ENCODE measurements around the gene LRP1B. TPM values are rescaled to one million over a fixed set of nuclear protein-coding genes. Genes with fewer than 3 reads are reported as not detected.

LRP1B gene
- total and polyA plus RNA-seq, 2 donors (not counting 1 experiment from before 2014, with no cell fraction given): not detected

DNA sequence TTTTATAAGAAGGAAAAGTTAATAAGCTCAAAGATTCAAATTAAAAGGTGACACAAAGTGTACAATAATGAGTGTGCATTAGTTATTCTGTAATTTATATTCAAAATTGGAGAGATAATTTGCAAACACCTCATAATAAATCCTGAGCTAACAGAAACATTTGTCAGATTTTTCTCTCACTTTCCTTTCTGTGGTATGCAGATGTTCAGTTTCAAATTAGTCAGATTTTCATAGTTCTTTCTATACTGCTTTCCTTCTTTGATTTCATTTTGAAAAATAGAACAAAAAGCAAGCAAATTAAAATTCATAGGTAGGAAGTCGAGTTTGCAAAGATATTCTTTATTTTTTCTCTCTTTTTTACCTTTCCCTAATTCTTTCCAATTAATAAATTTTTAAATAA is 1930.5 kb downstream of the LRP1B start:
- Mint-ChIP-seq H3K4me1 (no peaks in the 10 kb centered on the region), H3K27ac (no peak overlapping the region), H3K27me3 (no peaks in the 10 kb centered on the region), H3K4me3 (no peak overlapping the region), H3K9me3 (ENCODE audit: insufficient read depth) (no peaks in the 10 kb centered on the region)
- intact Hi-C loops (cut with micrococcal nuclease): no loop called here
- H3K9ac ChIP-seq (ENCODE audit: low read length): no peak overlapping the region
- POLR2A ChIA-PET: no interaction called here
- H3K36me3 ChIP-seq (replicated peaks in 1 of 2; ENCODE audit: control extremely low read depth in 1 of 2, control insufficient read depth in 1 of 2, extremely low read depth in 1 of 2, insufficient read depth in 2 of 2, low read length in 1 of 2): no peaks in the 10 kb centered on the region
- no peaks in the 10 kb centered on the region for H3K9me3 ChIP-seq (ENCODE audit: control extremely low read depth in 1 of 3, control insufficient read depth in 2 of 3, insufficient read depth in 1 of 3, low read length in 2 of 3)
- DNase-seq (no peak), ATAC-seq (ENCODE audit: low read depth) (no peak)
- no peak overlapping the region for H3K27ac ChIP-seq (ENCODE audit: low read length in 2 of 2)
- H3K4me3 ChIP-seq (ENCODE audit: control extremely low read depth in 1 of 5, extremely low read depth in 1 of 5, insufficient read depth in 1 of 5, low read depth in 2 of 5, low read length in 4 of 5): no peak overlapping the region
- no peaks in the 10 kb centered on the region for H3K27me3 ChIP-seq (replicated peaks in 1 of 4; ENCODE audit: control extremely low read depth in 1 of 4, control insufficient read depth in 3 of 4, insufficient read depth in 4 of 4, low read length in 3 of 4)
- no peaks in the 10 kb centered on the region for H3K4me1 ChIP-seq (ENCODE audit: control insufficient read depth in 2 of 2, insufficient read depth in 2 of 2, low read length in 2 of 2)
- CTCF ChIA-PET: no interaction called here
- TF ChIP-seq EZH2 (IDR thresholded peaks at IDR 0.05; ENCODE audit: borderline replicate concordance, insufficient read depth, low read depth, low read length, poor library complexity, severe bottlenecking) (no peak), CTCF (IDR thresholded peaks at IDR 0.05) (no peak)
- no peaks in the 10 kb centered on the region for H3K79me2 ChIP-seq (ENCODE audit: control insufficient read depth, insufficient read depth, low read length)
- H2AFZ ChIP-seq (ENCODE audit: insufficient read depth, low read depth, low read length, poor library complexity, severe bottlenecking): no peak overlapping the region
- no peak overlapping the region for H3K4me2 ChIP-seq (replicated peaks; ENCODE audit: low read depth, low read length, poor library complexity, severe bottlenecking)
- H4K20me1 ChIP-seq (ENCODE audit: control insufficient read depth, insufficient read depth, low read length, poor library complexity, severe bottlenecking): no peaks in the 10 kb centered on the region
- no CpG with 5 or more reads among the region's 1 CpG for WGBS (ENCODE audit: insufficient coverage)

GRCh38 chr2:140199312-140199711 is 1931.5 kb downstream of the LRP1B start:
- Mint-ChIP-seq H3K9me3 (ENCODE audit: insufficient read depth) (no peaks in the 10 kb centered on the region), H3K27me3 (no peaks in the 10 kb centered on the region), H3K4me1 (no peaks in the 10 kb centered on the region), H3K27ac (no peak overlapping the region), H3K4me3 (no peak overlapping the region)
- H2AFZ ChIP-seq (ENCODE audit: insufficient read depth, low read depth, low read length, poor library complexity, severe bottlenecking): no peak overlapping the region
- TF ChIP-seq EZH2 (IDR thresholded peaks at IDR 0.05; ENCODE audit: borderline replicate concordance, insufficient read depth, low read depth, low read length, poor library complexity, severe bottlenecking) (no peak), CTCF (IDR thresholded peaks at IDR 0.05) (no peak)
- no peaks in the 10 kb centered on the region for H3K27me3 ChIP-seq (replicated peaks in 1 of 4; ENCODE audit: control extremely low read depth in 1 of 4, control insufficient read depth in 3 of 4, insufficient read depth in 4 of 4, low read length in 3 of 4)
- H4K20me1 ChIP-seq (ENCODE audit: control insufficient read depth, insufficient read depth, low read length, poor library complexity, severe bottlenecking): no peaks in the 10 kb centered on the region
- H3K9me3 ChIP-seq (ENCODE audit: control extremely low read depth in 1 of 3, control insufficient read depth in 2 of 3, insufficient read depth in 1 of 3, low read length in 2 of 3): no peaks in the 10 kb centered on the region
- no peak overlapping the region for H3K4me2 ChIP-seq (replicated peaks; ENCODE audit: low read depth, low read length, poor library complexity, severe bottlenecking)
- H3K9ac ChIP-seq (ENCODE audit: low read length): no peak overlapping the region
- no peak overlapping the region for H3K27ac ChIP-seq (ENCODE audit: low read length in 2 of 2)
- H3K4me3 ChIP-seq (ENCODE audit: control extremely low read depth in 1 of 5, extremely low read depth in 1 of 5, insufficient read depth in 1 of 5, low read depth in 2 of 5, low read length in 4 of 5): no peak overlapping the region
- no peak for DNase-seq
- CTCF ChIA-PET: no interaction called here
- no peaks in the 10 kb centered on the region for H3K4me1 ChIP-seq (ENCODE audit: control insufficient read depth in 2 of 2, insufficient read depth in 2 of 2, low read length in 2 of 2)
- no peaks in the 10 kb centered on the region for H3K79me2 ChIP-seq (ENCODE audit: control insufficient read depth, insufficient read depth, low read length)
- intact Hi-C loops (cut with micrococcal nuclease): no loop called here
- no CpG with 5 or more reads among the region's 1 CpG for WGBS (ENCODE audit: insufficient coverage)
- H3K36me3 ChIP-seq (replicated peaks in 1 of 2; ENCODE audit: control extremely low read depth in 1 of 2, control insufficient read depth in 1 of 2, extremely low read depth in 1 of 2, insufficient read depth in 2 of 2, low read length in 1 of 2): no peaks in the 10 kb centered on the region
- ATAC-seq (ENCODE audit: low read depth): no peak
- POLR2A ChIA-PET: no interaction called here
